ENCODE results near the gene FAM124A.

Gene FAM124A

DNA sequence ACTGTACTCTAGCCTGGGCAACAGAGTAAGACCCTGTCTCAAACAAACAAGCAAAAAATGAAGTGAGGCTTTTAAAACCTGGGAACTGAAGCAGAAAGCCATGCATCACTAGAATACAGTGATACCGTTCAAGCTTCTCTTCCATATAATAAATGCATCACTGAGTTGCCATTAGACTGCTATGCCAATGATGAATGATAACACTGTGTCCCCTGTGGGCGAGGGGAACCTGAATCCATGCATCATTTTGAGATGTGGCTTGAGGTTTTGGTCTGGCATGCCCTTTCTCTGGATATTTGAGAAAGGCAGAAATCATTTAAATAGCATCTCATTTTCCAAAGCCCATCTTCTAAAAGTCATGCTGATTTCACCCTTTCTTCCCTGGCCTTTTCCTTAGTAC lies 1.5 kb upstream of the FAM124A start:
- no peak for DNase-seq (ENCODE audit: low read depth in 3 of 3)

DNA sequence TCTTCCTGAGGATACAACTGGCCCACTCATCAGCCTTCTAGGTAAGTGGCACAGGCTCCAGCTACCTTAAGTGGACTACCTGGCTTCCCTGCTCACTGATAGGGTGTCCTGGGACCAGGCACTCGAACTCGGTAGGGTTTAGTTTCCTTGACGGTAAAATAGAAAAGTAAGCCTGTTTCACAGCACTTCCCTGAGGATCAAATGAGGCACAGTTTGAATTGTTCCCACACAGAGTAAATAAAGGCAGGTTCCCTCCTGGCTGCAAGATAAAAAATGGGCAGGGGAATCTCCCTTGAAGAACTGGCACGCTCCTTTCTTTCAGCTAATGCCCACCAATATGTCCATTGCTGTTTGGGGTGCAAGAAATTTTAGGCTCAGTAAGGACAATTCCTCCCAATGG lies 1.1 kb upstream of the FAM124A start:
- no peak for DNase-seq (ENCODE audit: low read depth in 3 of 3)

GRCh38 chr13:51221674-51222036 lies 543 bp upstream of the FAM124A start:
- no peak for DNase-seq (ENCODE audit: low read depth in 3 of 3)

DNA sequence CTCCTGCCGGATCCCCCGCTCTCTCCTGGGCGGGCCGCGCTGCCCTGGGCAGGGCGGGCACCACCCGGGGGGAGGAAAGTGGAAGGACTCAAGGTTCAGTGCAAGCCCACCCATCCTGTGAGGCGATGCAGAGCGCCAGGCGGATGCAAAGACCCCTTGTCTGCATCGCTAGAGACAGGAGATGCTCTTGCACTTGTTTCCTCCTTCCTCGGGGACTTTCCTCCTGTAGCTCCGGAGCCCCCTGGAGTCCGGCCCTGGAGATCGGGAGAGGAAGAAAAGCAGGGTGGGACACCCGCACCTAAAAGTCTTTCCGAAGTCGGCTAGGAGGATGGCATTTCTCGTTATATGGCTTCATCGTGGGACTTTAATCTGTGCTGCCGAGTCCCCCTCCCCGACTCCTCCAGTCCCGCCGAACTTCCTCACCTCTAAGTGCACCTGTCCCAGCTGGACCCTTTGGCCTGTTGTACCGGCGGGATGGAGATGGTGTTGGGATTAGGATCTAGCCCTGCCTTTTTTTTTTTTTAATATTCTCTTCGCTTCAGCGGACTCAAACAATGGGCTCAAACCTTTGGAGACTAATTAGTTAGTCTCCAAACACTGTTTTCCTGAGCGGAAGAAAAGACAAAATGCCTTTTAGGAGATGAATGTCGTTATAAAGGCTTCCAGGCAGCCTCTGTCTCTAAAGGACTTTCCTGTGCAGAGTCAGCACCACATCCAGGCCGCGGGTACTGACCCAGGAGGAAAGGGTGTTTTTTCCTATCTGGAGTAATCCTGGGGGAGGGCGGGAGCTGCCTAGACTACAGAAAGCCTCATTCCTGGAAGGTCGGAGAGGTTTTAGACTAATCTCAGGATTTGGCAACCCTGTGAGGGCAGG lies 725 bp downstream of the FAM124A start:
- DNase-seq (ENCODE audit: low read depth in 3 of 3) = no peak

GRCh38 chr13:51223560-51224270 lies 1.5 kb downstream of the FAM124A start:
- no peak for DNase-seq (ENCODE audit: low read depth in 3 of 3)

DNA sequence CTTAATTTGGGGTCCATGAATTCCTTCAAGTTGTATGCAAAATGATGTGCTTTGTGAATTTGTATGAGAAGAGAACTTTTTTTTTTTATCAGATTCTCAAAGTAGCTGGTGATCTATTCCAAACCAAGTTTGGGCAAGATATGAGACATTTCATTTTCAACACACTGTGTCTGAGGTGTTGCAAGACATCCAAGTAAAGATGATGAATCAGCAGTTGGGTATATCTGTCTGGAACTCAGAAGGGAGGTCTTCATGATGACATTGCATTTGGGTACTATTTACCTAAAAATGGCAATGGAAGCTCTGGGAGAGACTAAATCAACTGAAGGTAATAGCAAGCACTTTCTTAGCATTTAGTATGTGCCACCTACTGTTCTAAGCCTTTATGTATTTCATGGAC lies 2.8 kb downstream of the FAM124A start:
- no peak for DNase-seq (ENCODE audit: low read depth in 3 of 3)

DNA sequence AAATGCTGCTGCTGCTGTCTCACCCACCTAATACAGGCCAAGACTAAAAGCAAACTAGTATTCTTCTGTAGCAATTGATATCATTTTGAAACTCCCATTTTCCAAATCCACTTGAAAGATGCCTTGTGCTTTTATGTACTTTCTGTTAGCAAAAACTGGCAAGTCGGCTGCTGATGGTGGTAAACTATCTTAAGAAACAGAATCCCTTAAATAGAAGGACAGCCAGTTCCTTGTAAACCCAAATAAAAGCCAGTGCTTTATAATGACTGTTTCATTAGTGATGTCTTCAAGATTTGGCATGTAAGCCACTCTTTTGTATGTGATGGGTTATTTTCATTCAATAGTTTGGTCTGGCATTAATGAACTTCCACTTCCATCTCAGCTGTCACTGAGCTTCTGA lies 5.2 kb downstream of the FAM124A start:
- no peak for DNase-seq (ENCODE audit: low read depth in 3 of 3)

DNA sequence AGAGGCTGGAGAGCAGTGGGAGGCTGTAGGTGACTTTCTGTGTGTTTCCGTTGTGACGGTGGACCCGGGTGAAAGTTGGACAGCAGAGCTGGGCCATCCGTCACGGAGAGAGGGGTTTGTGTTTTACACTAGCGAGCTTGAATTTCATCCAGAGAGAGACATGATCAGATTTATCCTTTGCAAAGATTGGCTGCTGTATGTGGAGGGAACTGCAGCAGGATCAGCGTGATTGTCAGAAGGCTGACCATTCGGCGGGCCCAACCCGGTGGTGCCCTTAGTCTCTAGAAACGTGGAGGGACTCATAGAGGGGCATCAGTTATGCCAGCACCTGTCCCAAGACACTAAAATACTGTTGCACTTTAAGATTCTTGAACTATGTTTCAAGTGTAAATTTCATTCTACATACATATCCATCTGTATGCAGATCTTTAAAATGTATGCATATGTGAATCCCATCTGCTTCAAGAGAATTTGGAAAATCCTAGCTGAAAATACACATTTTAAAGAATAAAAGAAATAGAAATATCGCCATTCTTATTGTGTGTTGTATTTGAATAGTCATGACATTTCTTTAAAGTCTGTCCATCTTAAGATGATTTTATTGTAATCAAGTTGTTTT lies 7.0 kb downstream of the FAM124A start:
- DNase-seq (ENCODE audit: low read depth in 3 of 3) = no peak

DNA sequence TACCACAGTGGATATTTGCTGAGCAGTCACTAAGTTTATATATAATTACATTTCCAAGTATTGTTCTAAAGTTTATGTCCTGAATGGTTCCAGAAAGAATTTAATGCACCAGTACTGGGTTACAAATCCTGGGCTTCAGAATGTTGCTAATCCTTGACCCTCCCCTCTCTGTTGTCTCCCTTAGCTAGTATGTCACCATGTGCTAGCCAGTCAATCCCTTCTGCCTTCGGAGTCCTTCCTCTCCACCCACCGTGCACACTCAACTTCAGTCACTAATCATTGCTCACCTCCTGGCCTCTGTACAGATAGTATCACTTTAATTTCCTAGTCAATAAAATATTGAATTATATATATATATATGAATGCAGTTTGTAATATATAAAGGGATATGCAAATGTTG lies 7.5 kb downstream of the FAM124A start:
- DNase-seq (ENCODE audit: low read depth in 3 of 3) = no peak

DNA sequence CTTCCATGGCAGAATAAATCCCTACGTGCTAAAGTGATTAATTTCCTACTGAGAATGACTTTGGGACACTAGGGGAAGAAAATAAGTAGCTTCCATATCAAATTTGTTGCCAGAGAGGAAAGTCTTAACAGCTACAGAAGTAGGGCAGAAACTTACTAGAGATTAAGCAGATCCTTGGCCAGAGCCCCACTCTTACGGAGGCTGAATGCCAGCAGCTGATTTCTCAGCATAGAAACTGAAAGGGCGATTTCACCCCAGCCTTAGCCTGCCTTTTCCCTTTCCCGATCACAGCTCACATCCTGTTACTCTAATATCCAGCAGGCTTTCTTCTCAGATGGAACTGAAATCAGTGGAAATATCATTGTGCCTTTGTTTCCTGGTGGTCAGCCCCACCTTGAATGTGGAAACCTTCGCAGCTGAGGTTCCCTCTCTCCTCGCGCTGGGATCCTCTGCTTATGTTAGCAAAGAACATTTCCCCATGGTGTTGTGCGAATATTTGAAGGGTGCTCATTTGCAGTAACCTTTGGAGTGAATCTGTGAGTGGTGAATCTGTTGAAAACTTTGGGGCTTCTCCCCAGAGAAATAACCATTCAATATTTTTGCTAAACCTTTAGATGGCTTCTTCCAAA lies 8.4 kb downstream of the FAM124A start:
- no peak for DNase-seq (ENCODE audit: low read depth in 3 of 3)

DNA sequence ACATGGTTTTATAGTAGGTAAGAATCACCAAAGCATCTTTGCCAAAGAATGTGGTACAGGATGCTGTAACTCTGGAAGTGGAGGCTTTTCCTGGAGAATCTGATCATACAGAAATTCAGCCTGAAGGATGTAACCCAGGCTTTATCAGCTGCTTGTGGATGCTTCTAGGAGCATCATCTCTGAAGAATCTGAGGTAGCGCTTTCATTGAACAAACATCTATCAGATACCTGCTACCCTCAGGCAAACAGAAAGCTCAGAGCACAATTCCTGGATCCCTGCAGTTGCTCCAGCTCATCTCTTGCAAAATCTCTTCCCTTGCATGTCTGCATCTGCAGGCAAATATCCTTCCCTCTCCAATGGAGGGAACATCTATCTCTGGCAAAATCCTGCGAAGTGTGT lies 9.3 kb downstream of the FAM124A start:
- DNase-seq (ENCODE audit: low read depth in 3 of 3) = no peak

- DNase-seq (ENCODE audit: low read depth in 3 of 3) = no peak
Measured at GRCh38 chr13:51232328-51232727, 10.1 kb downstream of the FAM124A start.

DNA sequence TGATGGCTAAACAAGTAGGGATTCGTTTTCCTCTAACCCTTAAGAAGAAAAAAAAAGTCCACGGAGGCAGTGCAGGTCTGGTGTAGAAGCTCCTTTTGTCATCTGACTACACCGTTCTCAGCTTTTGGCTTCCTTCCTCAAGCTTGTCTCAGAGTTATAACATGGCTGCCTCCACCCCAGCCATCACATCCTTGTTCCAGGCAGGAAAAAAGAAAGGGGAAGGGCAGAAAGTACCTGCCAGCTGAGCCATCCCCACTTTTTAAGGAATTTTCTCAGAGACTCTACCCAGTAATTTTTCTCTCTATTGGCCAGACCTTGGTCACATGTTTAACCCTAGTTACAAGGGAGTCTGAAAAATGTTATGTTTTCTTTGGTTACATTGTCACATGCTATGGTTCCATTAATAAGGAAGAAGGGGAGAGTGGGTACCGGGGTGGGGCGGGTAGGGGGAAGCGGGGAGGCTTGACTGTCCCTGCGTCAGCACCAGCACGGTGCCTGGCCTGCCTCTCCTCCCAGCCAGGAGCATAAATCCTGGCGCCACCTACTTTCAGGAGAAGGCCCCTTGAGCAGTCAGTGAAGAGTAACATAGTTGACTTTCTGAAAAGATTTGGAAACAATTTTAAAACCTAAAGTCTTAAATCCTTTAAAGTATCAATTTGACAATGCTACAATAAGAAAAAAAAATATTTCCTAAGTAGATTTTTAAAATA lies 11.1 kb downstream of the FAM124A start:
- no peak for DNase-seq (ENCODE audit: low read depth in 3 of 3)

DNA sequence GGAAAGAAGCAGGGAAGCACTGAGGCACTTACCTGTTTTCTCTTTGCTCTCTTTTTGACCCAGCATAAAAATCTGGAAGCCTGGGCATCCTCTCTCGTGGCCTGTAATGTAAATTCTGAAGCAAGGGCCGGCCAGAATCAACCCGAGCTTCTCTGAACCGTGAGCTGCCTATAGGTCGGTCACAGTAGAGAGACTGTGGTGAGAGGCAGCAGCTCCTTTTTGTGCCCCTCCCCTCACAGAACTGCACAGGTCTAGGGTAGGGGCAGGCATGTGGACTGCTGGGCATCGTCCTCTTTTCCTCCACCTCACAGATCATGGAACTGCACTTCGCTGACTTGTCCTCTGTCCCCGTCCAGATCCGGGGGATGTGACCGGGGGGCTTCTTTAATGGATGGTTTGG lies 12.5 kb downstream of the FAM124A start:
- DNase-seq (ENCODE audit: low read depth in 3 of 3) = no peak

GRCh38 chr13:51235186-51235585 lies 13.0 kb downstream of the FAM124A start:
- DNase-seq (ENCODE audit: low read depth in 3 of 3) = no peak

DNA sequence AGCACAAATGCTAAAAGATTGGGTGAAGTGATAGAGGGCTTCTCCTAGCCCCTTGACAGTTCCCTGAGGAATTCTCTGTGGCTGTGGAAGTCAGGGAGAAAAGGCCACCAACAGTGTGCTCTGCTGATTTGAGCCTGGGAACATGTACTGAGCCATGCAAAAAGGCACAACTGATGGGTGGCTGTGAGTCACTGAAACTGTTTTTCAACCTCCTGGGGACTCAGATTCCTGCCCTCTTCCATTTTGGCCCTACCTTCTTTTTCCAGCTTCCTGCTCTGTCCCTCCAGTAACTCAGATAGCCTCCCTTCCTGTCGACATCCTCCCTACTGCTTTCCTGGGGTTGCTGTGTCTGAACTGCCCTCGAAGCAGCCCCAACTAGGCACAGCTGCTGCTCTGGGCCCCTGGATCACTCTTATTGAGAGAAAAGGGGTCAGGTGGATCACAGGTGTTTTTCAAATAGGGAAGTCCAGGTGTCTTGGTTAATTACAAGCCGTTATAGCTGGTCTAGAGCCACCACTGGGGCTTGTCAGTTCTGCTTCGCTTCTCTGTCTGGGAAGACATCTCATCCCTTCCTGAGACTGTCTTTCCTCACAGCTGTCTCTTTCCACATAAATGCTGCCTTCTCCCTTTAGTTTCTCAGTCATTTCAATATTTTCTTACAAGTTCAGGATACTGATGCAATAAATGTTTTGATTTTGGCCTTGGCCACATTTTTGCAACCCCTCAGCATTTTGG lies 13.7 kb downstream of the FAM124A start:
- DNase-seq (ENCODE audit: low read depth in 3 of 3) = no peak

DNA sequence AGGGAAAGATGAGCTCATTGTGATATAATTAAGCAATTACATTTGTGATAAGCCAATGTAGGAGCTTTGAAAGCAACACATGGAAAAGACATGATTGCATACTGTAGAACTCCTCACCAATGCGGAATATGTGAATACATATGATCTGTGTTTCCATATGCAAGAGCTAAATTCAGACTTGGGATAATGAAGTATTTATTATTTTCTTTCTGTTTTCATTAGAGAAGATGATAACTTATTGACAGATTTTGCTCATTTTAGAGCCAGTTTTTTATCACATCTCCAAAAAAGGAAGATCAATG lies 14.2 kb downstream of the FAM124A start:
- no peak for DNase-seq (ENCODE audit: low read depth in 3 of 3)

DNA sequence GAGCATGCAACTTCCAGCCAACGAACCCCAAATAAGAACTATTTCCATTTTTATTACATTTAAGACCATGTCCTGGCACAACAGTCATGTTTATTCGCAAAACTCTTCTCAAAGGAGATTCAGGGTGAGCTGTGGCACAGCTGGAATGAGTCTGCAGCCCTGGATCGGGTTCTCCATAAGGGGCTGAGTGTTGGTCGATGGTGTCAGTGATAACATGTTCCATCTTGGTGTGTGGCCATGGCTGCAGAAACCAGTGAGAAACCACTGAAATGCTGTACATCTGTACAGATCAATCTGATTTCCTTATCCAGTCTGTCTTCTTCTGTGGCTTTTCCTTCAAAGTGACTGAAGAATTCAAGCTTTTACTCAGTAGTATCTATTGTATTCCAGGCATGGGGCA lies 15.2 kb downstream of the FAM124A start:
- DNase-seq (ENCODE audit: low read depth in 3 of 3) = no peak

DNA sequence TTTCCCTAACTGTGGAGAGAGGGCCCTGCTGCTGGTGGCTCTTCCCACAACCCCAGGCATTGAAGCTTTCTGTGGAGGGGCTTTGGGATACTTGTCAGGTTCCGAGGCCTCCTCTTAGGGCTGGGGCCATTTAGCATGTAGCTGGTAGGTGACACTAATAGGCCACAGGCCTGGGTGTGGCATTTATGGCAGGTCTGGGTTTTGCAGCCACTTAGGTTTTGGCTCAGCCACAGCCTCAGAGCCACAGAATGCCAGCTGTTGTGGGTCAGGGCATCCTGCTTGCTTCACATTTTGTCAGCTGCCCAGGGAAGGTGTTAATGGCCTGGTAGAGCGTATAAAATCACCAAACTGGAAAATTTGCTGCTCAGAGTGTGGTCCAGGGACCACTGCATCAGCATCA lies 15.7 kb downstream of the FAM124A start:
- no peak for DNase-seq (ENCODE audit: low read depth in 3 of 3)

- DNase-seq (ENCODE audit: low read depth in 3 of 3) = no peak
Measured at GRCh38 chr13:51240178-51240577, 18.0 kb downstream of the FAM124A start.

DNA sequence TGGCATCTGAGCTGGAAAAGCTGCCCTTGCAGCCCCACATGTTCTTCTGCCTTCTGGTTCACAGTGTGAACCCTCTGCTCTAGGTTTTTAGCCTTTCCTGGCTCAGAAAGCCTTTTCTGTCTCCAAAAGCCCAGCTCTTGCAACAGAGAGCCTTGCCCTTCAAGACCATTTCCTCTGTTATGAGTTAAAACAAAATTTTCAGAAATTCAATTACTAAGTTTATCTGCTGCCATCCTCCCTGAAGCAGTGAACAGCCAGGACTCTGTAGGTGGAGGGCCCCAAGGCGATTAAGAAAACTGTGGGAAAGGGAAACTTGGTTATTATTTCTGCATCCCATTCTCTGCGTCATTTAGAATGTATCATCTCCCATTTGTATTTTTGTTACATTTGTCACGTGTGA lies 18.8 kb downstream of the FAM124A start:
- no peak for DNase-seq (ENCODE audit: low read depth in 3 of 3)
